SJSA1 (cell line): ENCODE results near the gene RHOJ. TPM values are rescaled to one million over a fixed set of nuclear protein-coding genes. Genes with fewer than 3 reads are reported as not detected.
A peak's percentile ranks its signal among the peaks of the same experiment; 100 is the strongest.
"Not testable (repeated sequence)": the region's sequence is repeated elsewhere in the genome, so short reads cannot be mapped to it uniquely, and the experiment has no call there.

Experiments
- DNase-seq, 2 experiments: peaks; one replicate each; pipeline ENCODE4 v3.0.0-alpha.2; 2015 to 2020; ENCODE audit warnings: low spot score in 2 of 2, low read depth in 1 of 2
- H3K27ac ChIP-seq: fragments of 250-450 bp; sonication (Bioruptor Pico); 2 replicates; pipeline ENCODE4 v1.5.1; 2020; ENCODE audit warnings: mild to moderate bottlenecking, moderate library complexity
- H3K27me3 ChIP-seq: fragments of 250-450 bp; sonication (Bioruptor Pico); replicated peaks from 2 replicates; pipeline ENCODE4 v1.5.1; 2020; ENCODE audit warnings: mild to moderate bottlenecking, moderate library complexity
- H3K36me3 ChIP-seq: fragments of 250-450 bp; sonication (Bioruptor Pico); 2 replicates; pipeline ENCODE4 v1.5.1; 2020; ENCODE audit warnings: mild to moderate bottlenecking
- H3K4me1 ChIP-seq: fragments of 250-450 bp; sonication (Bioruptor Pico); replicated peaks from 2 replicates; pipeline ENCODE4 v1.6.1; 2021; ENCODE audit warnings: mild to moderate bottlenecking
- H3K4me3 ChIP-seq: fragments of 250-450 bp; sonication (Bioruptor Pico); 2 replicates; pipeline ENCODE4 v1.5.1; 2020; ENCODE audit warnings: mild to moderate bottlenecking
- H3K9me3 ChIP-seq: fragments of 250-450 bp; sonication (Bioruptor Pico); replicated peaks from 2 replicates; pipeline ENCODE4 v1.5.1; 2020; ENCODE audit warnings: mild to moderate bottlenecking
- total RNA-seq: library from RNA; depleted of rRNA; stranded (reverse); fragments of >200 nt; shearing (Covaris generic); gene quantifications from 2 replicates; pipeline ENCODE4 v1.2.3, GENCODE V29; 2014

The RHOJ gene
- total RNA-seq, 1 experiment from 2014 or later: 0.32 TPM

- no peaks in the 10 kb centered on the region for H3K27me3 ChIP-seq
- no peak for DNase-seq
- no peaks in the 10 kb centered on the region for H3K4me1 ChIP-seq
- no peak overlapping the region for H3K27ac ChIP-seq
- H3K9me3 ChIP-seq: no peaks in the 10 kb centered on the region
- no peak overlapping the region for H3K4me3 ChIP-seq
- H3K36me3 ChIP-seq: no peaks in the 10 kb centered on the region
Observed at GRCh38 chr14:63257299-63257698, 53.1 kb downstream of the RHOJ start.

- no peaks in the 10 kb centered on the region for H3K27me3 ChIP-seq
- H3K4me3 ChIP-seq: no peak overlapping the region
- no peaks in the 10 kb centered on the region for H3K4me1 ChIP-seq
- no peak for DNase-seq
- no peaks in the 10 kb centered on the region for H3K36me3 ChIP-seq
- no peak overlapping the region for H3K27ac ChIP-seq
- no peaks in the 10 kb centered on the region for H3K9me3 ChIP-seq
Observed at GRCh38 chr14:63262446-63262845, 58.2 kb downstream of the RHOJ start.

- H3K4me1 ChIP-seq: no peaks in the 10 kb centered on the region
- no peaks in the 10 kb centered on the region for H3K9me3 ChIP-seq
- DNase-seq: no peak
- no peaks in the 10 kb centered on the region for H3K27me3 ChIP-seq
- H3K4me3 ChIP-seq: no peak overlapping the region
- H3K27ac ChIP-seq: no peak overlapping the region
- no peaks in the 10 kb centered on the region for H3K36me3 ChIP-seq
Observed at GRCh38 chr14:63266106-63266505, 61.9 kb downstream of the RHOJ start.

- no peaks in the 10 kb centered on the region for H3K4me1 ChIP-seq
- no peaks in the 10 kb centered on the region for H3K36me3 ChIP-seq
- H3K9me3 ChIP-seq: no peaks in the 10 kb centered on the region
- no peak overlapping the region for H3K4me3 ChIP-seq
- no peak overlapping the region for H3K27ac ChIP-seq
- no peaks in the 10 kb centered on the region for H3K27me3 ChIP-seq
- no peak for DNase-seq
Observed at GRCh38 chr14:63267171-63267570, 62.9 kb downstream of the RHOJ start.

GRCh38 chr14:63268771-63269170 is 64.5 kb downstream of the RHOJ start:
- no peaks in the 10 kb centered on the region for H3K27me3 ChIP-seq
- no peak for DNase-seq
- H3K9me3 ChIP-seq: no peaks in the 10 kb centered on the region
- no peaks in the 10 kb centered on the region for H3K36me3 ChIP-seq
- no peak overlapping the region for H3K4me3 ChIP-seq
- no peaks in the 10 kb centered on the region for H3K4me1 ChIP-seq
- no peak overlapping the region for H3K27ac ChIP-seq

GRCh38 chr14:63269561-63270225 is 65.5 kb downstream of the RHOJ start:
- H3K4me1 ChIP-seq: no peaks in the 10 kb centered on the region
- DNase-seq: no peak
- no peak overlapping the region for H3K4me3 ChIP-seq
- H3K36me3 ChIP-seq: no peaks in the 10 kb centered on the region
- no peaks in the 10 kb centered on the region for H3K9me3 ChIP-seq
- H3K27me3 ChIP-seq: no peaks in the 10 kb centered on the region
- H3K27ac ChIP-seq: no peak overlapping the region

GRCh38 chr14:63273129-63273528 is 68.9 kb downstream of the RHOJ start:
- Histone ChIP-seq H3K36me3 (no peaks in the 10 kb centered on the region), H3K4me3 (no peak overlapping the region), H3K4me1 (no peaks in the 10 kb centered on the region), H3K27ac (no peak overlapping the region), H3K9me3 (no peaks in the 10 kb centered on the region), H3K27me3 (no peaks in the 10 kb centered on the region)
- DNase-seq: no peak

- no peaks in the 10 kb centered on the region for H3K9me3 ChIP-seq
- H3K4me3 ChIP-seq: no peak overlapping the region
- H3K27ac ChIP-seq: no peak overlapping the region
- DNase-seq: no peak
- no peaks in the 10 kb centered on the region for H3K4me1 ChIP-seq
- H3K36me3 ChIP-seq: no peaks in the 10 kb centered on the region
- H3K27me3 ChIP-seq: no peaks in the 10 kb centered on the region
Observed at GRCh38 chr14:63273717-63274655, 69.7 kb downstream of the RHOJ start.

GRCh38 chr14:63275611-63276010 is 71.4 kb downstream of the RHOJ start:
- Histone ChIP-seq H3K27me3 (no peaks in the 10 kb centered on the region), H3K4me1 (no peaks in the 10 kb centered on the region), H3K9me3 (no peaks in the 10 kb centered on the region), H3K36me3 (no peaks in the 10 kb centered on the region), H3K27ac (no peak overlapping the region), H3K4me3 (no peak overlapping the region)
- DNase-seq: no peak

GRCh38 chr14:63276016-63276415 is 71.8 kb downstream of the RHOJ start:
- DNase-seq: no peak
- Histone ChIP-seq H3K27ac (no peak overlapping the region), H3K9me3 (no peaks in the 10 kb centered on the region)

GRCh38 chr14:63276492-63277342 is 72.5 kb downstream of the RHOJ start:
- Histone ChIP-seq H3K4me1 (no peaks in the 10 kb centered on the region), H3K36me3 (no peaks in the 10 kb centered on the region), H3K27me3 (no peaks in the 10 kb centered on the region), H3K27ac (no peak overlapping the region), H3K4me3 (no peak overlapping the region), H3K9me3 (no peaks in the 10 kb centered on the region)
- DNase-seq: peak in 1 of 2 experiments; percentile 28

More at GRCh38 chr14:63276016-63276415, 71.8 kb downstream of the RHOJ start:
- no peak overlapping the region for H3K4me3 ChIP-seq
- H3K4me1 ChIP-seq: no peaks in the 10 kb centered on the region
- no peaks in the 10 kb centered on the region for H3K27me3 ChIP-seq
- no peaks in the 10 kb centered on the region for H3K36me3 ChIP-seq

- no peak for DNase-seq
- H3K27ac ChIP-seq: no peak overlapping the region
Observed at GRCh38 chr14:63277591-63278183, 73.4 kb downstream of the RHOJ start.

GRCh38 chr14:63279933-63280332 is 75.7 kb downstream of the RHOJ start:
- not testable (repeated sequence) for H3K9me3 ChIP-seq, H3K4me1 ChIP-seq, H3K4me3 ChIP-seq, H3K27ac ChIP-seq, DNase-seq, H3K27me3 ChIP-seq, H3K36me3 ChIP-seq

More at GRCh38 chr14:63277591-63278183, 73.4 kb downstream of the RHOJ start:
- H3K9me3 ChIP-seq: no peaks in the 10 kb centered on the region
- no peak overlapping the region for H3K4me3 ChIP-seq
- H3K4me1 ChIP-seq: no peaks in the 10 kb centered on the region
- no peaks in the 10 kb centered on the region for H3K36me3 ChIP-seq
- no peaks in the 10 kb centered on the region for H3K27me3 ChIP-seq
